ENCODE data around the gene ASXL1.
A peak's percentile ranks its signal among the peaks of the same experiment; 100 is the strongest.

ASXL1 gene

GRCh38 chr20:32466739-32467505 lies 108.8 kb downstream of the ASXL1 start:
- DNase-seq (ENCODE audit: low spot score): no peak

DNA sequence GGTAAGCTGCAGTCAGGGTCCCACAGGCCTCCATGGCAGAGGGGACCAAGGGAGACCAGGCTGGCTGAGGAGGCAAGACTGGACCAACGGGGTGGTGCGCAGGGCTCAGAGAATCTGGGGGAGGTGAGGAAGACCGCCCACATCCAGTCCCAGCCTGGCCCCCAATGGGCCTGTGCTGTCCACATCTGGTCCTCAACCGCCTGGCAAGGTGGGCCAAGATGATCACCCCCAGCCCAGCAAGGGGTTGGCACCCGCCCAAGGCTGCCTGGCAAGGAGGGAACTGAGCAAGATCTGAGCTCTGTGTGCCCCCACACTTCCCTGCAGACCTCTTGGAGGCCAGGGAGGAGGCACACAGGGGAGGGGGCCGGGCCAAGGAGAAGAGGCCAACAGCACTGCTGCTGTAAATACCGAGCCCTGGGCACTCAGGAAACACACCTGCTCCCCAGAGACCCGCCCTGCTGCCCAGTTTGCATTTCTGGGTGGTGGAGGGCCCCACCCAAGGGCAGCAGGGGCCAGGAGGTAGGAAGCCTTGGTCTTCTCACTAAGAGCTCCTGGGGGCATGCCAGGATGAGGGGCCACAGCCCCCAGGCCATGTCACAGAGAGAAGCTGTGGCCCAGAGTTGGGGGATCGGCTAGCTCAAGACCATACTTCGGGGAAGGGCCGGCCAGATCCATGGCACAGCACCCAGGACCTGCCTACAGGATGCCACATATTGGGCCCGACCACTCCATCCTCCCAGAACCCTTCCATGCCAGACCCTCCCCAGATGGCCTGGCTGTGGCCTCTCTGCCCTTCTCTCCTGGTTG lies 109.6 kb downstream of the ASXL1 start:
- no peak for DNase-seq (ENCODE audit: low spot score)

DNA sequence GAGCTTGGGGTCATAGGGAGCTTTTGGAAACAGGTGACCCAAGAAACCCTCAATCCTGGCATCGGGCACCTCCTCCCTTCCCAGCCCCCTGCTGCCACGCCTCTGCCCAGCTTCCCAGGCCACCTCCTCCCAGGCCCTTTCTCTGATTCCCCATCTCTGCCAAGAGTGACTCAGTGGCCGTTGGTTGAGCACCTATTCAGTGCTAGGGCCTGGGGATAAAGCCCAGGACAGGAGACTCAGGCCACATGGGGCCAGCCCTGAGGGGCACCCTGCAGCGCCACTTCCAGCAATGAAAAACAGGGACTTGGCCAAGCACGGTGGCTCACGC lies 110.1 kb downstream of the ASXL1 start:
- DNase-seq (ENCODE audit: low spot score): no peak

DNA sequence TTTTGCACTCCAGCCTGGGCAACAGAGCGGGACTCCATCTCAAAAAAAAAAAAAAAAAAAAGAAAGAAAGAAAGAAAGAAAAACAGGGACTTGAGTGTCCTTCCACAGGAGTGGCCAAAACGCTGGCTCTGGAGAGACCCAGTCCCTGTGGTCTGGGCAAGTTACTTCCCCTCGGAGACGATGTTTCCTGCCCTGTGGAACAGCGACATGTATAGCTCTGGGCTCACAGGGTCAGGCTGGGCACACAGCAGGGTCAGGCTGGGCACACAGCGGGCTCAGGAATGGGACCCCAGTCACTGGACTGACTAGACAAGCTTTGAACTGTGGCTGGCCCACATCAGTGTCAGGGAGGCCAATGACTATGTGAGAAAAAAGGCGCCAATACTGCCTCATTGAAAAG lies 110.7 kb downstream of the ASXL1 start:
- DNase-seq (ENCODE audit: low spot score): no peak

DNA sequence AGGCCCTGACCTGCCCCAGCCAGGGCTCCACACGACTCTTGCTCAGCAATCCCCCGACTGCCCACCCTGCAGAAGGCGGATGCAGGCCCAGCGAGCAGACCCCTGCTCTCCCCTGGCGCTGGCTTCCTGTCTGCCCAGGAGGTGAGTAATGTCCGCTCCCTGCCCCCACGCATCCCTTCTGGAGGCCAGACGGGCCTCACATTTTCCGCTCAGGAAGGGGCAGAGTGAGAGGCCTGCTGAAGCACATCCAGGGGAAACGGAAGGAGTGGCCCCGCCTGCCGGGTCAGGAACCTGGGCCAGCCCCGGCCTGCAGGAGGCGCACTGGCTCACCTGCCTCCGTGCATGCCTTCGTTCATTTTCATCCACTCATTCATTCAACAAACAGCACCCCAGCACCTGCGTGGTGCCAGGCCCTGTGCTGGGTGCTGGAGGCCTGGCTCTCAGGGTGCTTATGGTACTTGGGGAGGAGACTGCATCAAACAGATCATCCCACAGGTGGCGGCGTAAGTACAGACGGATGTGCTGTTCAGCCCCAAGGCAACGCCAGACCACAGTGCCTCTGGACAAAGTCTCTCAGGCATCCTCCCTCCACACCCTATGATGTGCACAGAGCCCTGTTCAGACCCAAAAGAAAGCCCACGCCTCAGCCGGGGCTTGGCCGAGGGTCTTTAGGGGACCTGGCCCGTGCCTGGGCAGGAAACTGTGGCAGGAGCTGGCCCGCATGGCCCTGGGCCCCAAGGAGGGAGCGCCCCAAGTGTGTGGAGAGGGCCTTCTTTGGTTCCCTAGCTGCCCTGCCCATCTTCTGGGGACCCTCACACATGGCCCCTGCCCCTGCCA lies 112.1 kb downstream of the ASXL1 start:
- DNase-seq (ENCODE audit: low spot score): peak; percentile 65

GRCh38 chr20:32470940-32471339 lies 112.8 kb downstream of the ASXL1 start:
- DNase-seq (ENCODE audit: low spot score): no peak

GRCh38 chr20:32472581-32473207 lies 114.6 kb downstream of the ASXL1 start:
- no peak for DNase-seq (ENCODE audit: low spot score)

DNA sequence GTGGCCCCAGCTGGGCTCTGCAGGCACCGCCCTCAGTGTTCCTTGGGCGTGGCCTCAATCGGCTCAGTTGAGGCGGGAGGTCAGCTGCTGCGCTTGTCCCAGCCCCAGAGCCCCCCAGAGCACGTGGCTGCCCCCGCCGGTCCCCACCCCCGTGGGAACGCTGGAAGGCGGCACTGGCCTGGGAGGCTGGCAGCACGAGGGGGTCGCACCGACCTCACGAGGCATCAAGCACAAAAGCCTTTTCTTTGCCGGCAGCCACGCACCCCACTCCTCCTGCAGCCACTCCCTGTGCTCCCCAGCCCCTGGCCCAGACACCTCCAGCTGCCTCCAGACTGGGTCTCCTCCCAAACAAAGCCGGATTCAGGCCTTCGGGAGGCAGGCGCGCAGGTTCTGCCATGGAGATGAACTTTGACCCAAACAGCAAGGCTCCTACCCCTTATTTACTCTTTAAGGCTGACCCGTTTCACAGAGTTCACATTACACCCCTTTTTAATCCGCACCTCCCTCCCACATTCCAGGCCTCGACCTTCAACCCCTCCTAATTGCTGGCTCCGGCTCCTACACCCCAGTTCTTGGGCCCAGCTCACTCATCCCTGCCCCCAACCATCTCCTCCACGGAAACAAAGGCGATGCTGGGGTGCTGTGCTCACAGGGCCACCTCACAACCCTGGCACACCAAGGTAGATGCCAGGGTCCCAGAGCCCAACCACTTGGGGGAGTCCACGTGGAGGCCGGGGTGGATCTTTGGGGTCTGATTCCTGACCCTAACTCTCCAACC lies 115.3 kb downstream of the ASXL1 start:
- DNase-seq (ENCODE audit: low spot score): no peak

DNA sequence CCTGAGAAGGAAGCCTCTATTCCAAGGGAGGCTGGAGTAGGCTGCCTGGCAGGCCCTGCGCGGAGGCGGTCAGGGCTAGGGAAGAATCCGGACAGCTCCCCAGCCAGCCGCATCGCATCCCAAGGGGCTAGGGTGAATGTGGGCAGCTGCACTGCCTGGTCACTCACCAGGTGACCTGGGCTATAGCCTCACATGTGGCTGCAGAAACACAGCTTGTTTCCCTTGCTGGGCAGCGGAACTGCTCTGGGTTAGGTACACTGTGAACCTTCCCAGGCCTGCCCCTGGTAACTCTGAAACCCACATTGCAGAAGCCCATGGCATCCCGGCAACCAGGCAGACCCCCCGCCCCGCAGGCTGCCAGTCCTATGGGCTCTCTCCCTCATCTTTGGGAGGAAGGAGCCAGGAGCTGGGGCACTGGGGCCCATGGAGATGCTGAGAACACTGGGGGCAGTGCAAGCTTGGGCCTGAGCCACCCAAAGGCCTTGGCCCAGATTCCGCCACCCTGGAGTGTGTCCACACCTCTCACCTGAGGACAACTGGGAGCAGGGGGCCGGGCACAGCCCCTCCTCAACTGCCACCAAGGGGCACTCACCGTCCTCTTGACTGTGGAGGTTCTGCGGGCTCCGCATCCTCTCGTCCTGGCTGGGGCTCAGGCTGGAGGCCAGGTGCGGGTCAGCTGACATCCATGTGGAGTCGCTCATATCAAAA lies 116.0 kb downstream of the ASXL1 start:
- DNase-seq (ENCODE audit: low spot score): no peak

GRCh38 chr20:32474717-32474966 lies 116.5 kb downstream of the ASXL1 start:
- DNase-seq (ENCODE audit: low spot score): no peak

DNA sequence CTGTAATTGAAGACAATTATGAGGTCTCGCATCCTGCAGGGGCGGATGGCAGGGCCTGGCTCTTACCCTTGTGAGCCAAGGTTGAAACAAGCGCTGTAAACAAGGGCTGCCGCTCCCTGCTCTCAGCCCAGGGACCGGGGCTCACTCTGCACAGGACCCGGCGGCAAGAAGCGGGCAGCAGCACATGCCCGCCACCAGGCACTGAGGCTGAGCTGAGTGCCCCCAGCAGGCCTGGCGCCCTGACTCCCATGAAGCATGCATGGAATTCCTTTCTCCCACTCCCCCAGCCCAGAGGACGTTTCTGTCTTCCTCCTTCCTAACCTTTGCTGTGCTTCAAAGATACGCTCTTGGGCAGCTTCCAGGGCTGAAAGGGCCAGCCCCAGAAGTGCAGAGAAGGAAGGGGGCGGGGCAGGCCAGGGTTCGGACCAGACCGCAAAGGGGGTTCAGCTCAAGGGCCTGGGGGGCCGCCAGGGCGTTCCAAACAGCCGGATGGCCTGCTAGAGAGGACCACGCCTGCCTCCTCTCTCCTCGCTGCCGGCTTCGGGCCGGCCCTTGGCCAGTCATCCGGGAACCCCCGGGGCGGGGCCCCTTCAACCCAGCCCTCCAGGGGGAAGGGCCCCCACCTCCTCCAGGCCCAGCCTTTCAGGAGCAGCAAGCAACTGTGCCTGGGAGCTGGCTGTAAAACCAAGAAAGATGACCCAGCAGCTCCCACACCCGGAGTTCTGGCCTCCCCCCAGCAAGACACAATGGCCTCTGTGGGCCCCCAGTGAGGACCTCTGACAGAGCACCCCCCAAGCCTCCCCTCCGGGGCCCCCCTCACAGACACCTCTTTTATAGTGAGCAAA lies 117.1 kb downstream of the ASXL1 start:
- DNase-seq (ENCODE audit: low spot score): no peak

- no peak for DNase-seq (ENCODE audit: low spot score)
These were observed 118.8 kb downstream of the ASXL1 start for GRCh38 chr20:32476684-32477593.

DNA sequence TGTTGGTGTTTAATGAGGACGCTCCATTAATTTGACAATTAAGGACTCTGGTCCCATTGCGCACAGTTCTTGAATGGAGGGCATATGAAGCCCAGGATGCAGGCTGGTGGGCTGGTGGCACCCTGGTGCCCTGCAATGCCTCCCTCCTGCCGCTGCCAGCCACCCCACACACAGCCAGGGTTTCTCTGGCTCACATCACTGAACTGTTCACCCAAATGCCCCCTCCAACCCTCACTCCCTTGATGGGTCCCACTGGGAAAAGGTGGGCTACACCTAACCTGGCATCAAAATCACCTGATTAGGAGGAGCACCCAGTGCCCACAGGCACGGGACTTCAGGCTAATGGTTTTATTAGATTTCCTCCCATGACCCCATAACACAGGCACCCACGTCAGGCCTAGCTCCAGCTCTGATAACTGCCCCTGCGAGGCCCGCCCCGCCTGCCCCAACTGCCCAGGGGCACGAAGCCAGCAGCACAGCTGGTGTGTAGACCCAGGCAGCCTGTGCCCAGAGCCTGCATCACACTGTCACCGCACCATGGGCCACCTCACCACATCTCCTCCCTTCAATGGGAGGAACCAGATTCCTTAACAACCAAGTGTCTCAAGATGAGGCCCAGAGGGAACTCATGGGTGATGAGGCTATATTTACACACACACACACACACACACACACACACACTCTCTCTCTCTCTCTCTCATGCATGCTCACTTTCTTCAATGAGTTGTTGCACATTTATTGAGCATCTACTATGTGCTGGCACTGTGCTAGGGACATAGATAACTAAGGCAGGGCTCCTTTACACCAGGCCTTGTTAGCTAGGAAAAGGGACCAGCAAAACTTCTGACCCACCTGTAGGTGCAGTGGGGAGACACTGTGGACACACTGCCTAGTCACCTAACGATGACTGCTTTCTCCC lies 119.7 kb downstream of the ASXL1 start:
- DNase-seq (ENCODE audit: low spot score): no peak

- no peak for DNase-seq (ENCODE audit: low spot score)
These were observed 120.4 kb downstream of the ASXL1 start for GRCh38 chr20:32478576-32478975.

DNA sequence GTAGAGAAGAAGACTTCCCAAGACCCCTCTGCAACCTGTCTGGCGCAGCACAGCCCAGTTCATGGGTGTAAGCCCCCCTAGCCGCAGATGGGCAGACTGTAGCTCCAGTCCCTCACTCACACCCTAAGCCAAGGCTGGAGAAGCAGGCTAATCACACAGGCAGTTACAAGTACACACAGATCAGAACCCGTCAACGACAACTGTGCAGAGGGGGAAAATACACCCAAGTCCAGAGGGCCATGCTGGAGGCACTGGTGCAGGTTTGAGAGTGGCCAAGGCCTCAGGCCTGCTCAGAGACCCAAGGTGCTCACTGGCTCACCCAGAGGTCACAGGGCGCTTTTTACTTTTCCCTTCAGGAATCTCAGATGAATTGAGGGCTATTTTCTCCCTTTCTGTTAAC lies 120.9 kb downstream of the ASXL1 start:
- DNase-seq (ENCODE audit: low spot score): no peak

DNA sequence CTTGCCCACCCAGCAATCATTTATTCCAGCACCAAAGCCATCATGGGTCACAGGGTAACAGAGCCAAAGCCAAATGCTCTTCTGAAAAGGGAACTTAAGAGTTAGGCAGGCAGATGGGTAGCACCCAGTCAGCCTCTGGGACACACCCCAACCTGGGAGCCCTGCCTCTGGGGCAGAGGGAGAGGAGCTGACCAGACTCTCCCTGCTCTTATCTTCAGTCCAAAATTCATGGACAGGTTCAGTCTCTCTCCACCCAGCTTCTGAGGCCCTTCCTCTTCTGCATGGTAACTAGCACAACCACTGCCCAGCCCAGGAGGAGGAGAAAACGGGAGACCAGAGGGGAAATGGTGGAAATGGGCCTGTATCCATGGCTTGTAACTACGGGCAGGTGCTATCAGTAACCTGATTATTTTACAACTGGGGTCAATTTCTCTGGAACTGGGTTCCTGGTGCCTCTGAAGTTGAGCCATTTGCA lies 121.6 kb downstream of the ASXL1 start:
- no peak for DNase-seq (ENCODE audit: low spot score)

DNA sequence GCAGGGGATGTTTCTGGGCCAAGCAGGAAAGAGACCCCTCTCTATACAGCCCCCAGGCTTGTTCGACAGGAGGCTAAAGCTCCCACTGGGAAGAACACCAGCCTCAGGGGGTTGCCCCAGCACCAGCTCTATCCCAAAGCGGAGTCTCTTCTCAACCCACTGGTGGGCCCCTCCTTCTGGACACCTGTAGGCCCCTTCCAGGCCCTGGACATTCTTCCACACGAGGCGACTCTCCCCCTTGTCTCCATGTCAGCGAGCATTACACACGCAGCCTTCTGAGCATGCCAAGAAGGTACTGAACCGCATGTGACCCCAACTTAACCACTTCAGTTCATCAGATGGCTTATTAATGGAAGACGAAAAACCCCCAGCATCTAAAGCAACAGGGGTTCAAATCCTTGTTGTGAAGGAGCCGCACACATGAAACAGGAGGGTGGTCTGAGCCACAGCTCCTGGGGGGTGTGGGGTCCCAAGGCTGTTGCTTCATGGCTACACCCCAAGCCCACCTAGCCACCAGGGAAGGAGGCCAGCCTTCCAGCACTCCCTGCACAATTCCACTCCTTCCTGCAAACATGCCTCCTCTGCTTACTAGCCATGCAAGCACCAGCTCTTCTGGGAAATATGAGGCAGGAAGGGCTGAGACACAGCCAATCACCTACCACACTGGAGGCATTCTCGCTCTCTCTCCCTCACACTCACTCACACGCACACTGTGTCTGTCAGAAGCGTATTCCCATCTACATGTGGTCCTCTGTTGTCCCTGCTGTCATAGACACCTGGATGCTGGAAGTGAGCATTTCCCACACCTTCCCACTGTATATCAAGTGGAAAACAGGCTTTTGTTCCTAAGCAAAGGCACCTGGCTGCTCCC lies 122.5 kb downstream of the ASXL1 start:
- DNase-seq (ENCODE audit: low spot score): no peak
